ENCODE data around the gene IMPDH1.

GRCh38 chr7:128459394-128459878 is 49.7 kb upstream of the IMPDH1 start:
- TF ChIP-seq ZNF8 (CRISPR knock-in tag; IDR thresholded peaks at IDR 0.05), result no peak
- TF ChIP-seq TOX (CRISPR knock-in tag; IDR thresholded peaks at IDR 0.05; ENCODE audit: borderline replicate concordance), result no peak
- no peak for TF ChIP-seq ARNTL (CRISPR knock-in tag; IDR thresholded peaks at IDR 0.05; ENCODE audit: borderline replicate concordance, low read depth)
- TF ChIP-seq GLIS3 (CRISPR knock-in tag; IDR thresholded peaks at IDR 0.05), result no peak
- TF ChIP-seq POU6F1 (CRISPR knock-in tag; IDR thresholded peaks at IDR 0.05; ENCODE audit: borderline replicate concordance, low read depth), result no peak
- no peak for TF ChIP-seq ZFP3 (CRISPR knock-in tag; IDR thresholded peaks at IDR 0.05)

Data from SK-N-SH treated with all-trans-retinoic acid at 6 μM for 48 hours (cell line).